ENCODE data around the gene KIRREL3.

KIRREL3 gene

GRCh38 chr11:126497581-126498122, 502.9 kb downstream of the KIRREL3 start:
- no peaks in the 10 kb centered on the region for H3K36me3 ChIP-seq (ENCODE audit: control insufficient read depth in 2 of 2, insufficient read depth in 2 of 2, low read length in 2 of 2)

GRCh38 chr11:126496576-126497337, 503.8 kb downstream of the KIRREL3 start:
- no peak overlapping the region for H3K9ac ChIP-seq (ENCODE audit: low read depth in 1 of 2, low read length in 2 of 2)
- H3K36me3 ChIP-seq (ENCODE audit: control insufficient read depth in 2 of 2, insufficient read depth in 2 of 2, low read length in 2 of 2) = no peaks in the 10 kb centered on the region
- H3K9me3 ChIP-seq (ENCODE audit: control insufficient read depth in 2 of 2, low read length in 2 of 2) = no peaks in the 10 kb centered on the region
- H3K27ac ChIP-seq (ENCODE audit: low read depth in 2 of 2, low read length in 2 of 2) = no peak overlapping the region
- no peak overlapping the region for H3K4me3 ChIP-seq (ENCODE audit: low read length in 2 of 2)
- H3K4me1 ChIP-seq (ENCODE audit: control insufficient read depth in 2 of 2, insufficient read depth in 2 of 2, low read length in 2 of 2) = no peaks in the 10 kb centered on the region
- peaks cover 0 to 11% of the 10 kb centered on the region in 2 donors for H3K27me3 ChIP-seq (ENCODE audit: control insufficient read depth in 2 of 2, insufficient read depth in 2 of 2, low read length in 2 of 2)

More at GRCh38 chr11:126497581-126498122, 502.9 kb downstream of the KIRREL3 start:
- peaks cover 0 to 15% of the 10 kb centered on the region in 2 donors for H3K27me3 ChIP-seq (ENCODE audit: control insufficient read depth in 2 of 2, insufficient read depth in 2 of 2, low read length in 2 of 2)
- no peak overlapping the region for H3K9ac ChIP-seq (ENCODE audit: low read depth in 1 of 2, low read length in 2 of 2)
- no peak overlapping the region for H3K27ac ChIP-seq (ENCODE audit: low read depth in 2 of 2, low read length in 2 of 2)
- H3K4me1 ChIP-seq (ENCODE audit: control insufficient read depth in 2 of 2, insufficient read depth in 2 of 2, low read length in 2 of 2) = no peaks in the 10 kb centered on the region
- no peaks in the 10 kb centered on the region for H3K9me3 ChIP-seq (ENCODE audit: control insufficient read depth in 2 of 2, low read length in 2 of 2)
- H3K4me3 ChIP-seq (ENCODE audit: low read length in 2 of 2) = no peak overlapping the region

GRCh38 chr11:126495281-126496220, 505.0 kb downstream of the KIRREL3 start:
- H3K27ac ChIP-seq (ENCODE audit: low read depth in 2 of 2, low read length in 2 of 2) = no peak overlapping the region
- peaks cover 0 to 5% of the 10 kb centered on the region in 2 donors for H3K27me3 ChIP-seq (ENCODE audit: control insufficient read depth in 2 of 2, insufficient read depth in 2 of 2, low read length in 2 of 2)
- H3K9me3 ChIP-seq (ENCODE audit: control insufficient read depth in 2 of 2, low read length in 2 of 2) = no peaks in the 10 kb centered on the region
- no peaks in the 10 kb centered on the region for H3K4me1 ChIP-seq (ENCODE audit: control insufficient read depth in 2 of 2, insufficient read depth in 2 of 2, low read length in 2 of 2)
- no peak overlapping the region for H3K9ac ChIP-seq (ENCODE audit: low read depth in 1 of 2, low read length in 2 of 2)
- H3K4me3 ChIP-seq (ENCODE audit: low read length in 2 of 2) = no peak overlapping the region
- H3K36me3 ChIP-seq (ENCODE audit: control insufficient read depth in 2 of 2, insufficient read depth in 2 of 2, low read length in 2 of 2) = no peaks in the 10 kb centered on the region

GRCh38 chr11:126494831-126495230, 505.7 kb downstream of the KIRREL3 start:
- H3K36me3 ChIP-seq (ENCODE audit: control insufficient read depth in 2 of 2, insufficient read depth in 2 of 2, low read length in 2 of 2) = no peaks in the 10 kb centered on the region
- no peaks in the 10 kb centered on the region for H3K9me3 ChIP-seq (ENCODE audit: control insufficient read depth in 2 of 2, low read length in 2 of 2)
- H3K27me3 ChIP-seq (ENCODE audit: control insufficient read depth in 2 of 2, insufficient read depth in 2 of 2, low read length in 2 of 2) = peaks cover 0 to 6% of the 10 kb centered on the region in 2 donors
- H3K27ac ChIP-seq (ENCODE audit: low read depth in 2 of 2, low read length in 2 of 2) = no peak overlapping the region
- no peak overlapping the region for H3K9ac ChIP-seq (ENCODE audit: low read depth in 1 of 2, low read length in 2 of 2)
- no peak overlapping the region for H3K4me3 ChIP-seq (ENCODE audit: low read length in 2 of 2)
- no peaks in the 10 kb centered on the region for H3K4me1 ChIP-seq (ENCODE audit: control insufficient read depth in 2 of 2, insufficient read depth in 2 of 2, low read length in 2 of 2)

GRCh38 chr11:126492331-126493082, 508.1 kb downstream of the KIRREL3 start:
- Histone ChIP-seq H3K27me3 (ENCODE audit: control insufficient read depth in 2 of 2, insufficient read depth in 2 of 2, low read length in 2 of 2) (peaks cover 4% of the 10 kb centered on the region in 2 donors), H3K9me3 (ENCODE audit: control insufficient read depth in 2 of 2, low read length in 2 of 2) (no peaks in the 10 kb centered on the region), H3K4me3 (ENCODE audit: low read length in 2 of 2) (no peak overlapping the region), H3K36me3 (ENCODE audit: control insufficient read depth in 2 of 2, insufficient read depth in 2 of 2, low read length in 2 of 2) (no peaks in the 10 kb centered on the region), H3K9ac (ENCODE audit: low read depth in 1 of 2, low read length in 2 of 2) (no peak overlapping the region), H3K4me1 (ENCODE audit: control insufficient read depth in 2 of 2, insufficient read depth in 2 of 2, low read length in 2 of 2) (no peaks in the 10 kb centered on the region), H3K27ac (ENCODE audit: low read depth in 2 of 2, low read length in 2 of 2) (no peak overlapping the region)

GRCh38 chr11:126491092-126491491, 509.5 kb downstream of the KIRREL3 start:
- Histone ChIP-seq H3K4me1 (ENCODE audit: control insufficient read depth in 2 of 2, insufficient read depth in 2 of 2, low read length in 2 of 2) (no peaks in the 10 kb centered on the region), H3K9ac (ENCODE audit: low read depth in 1 of 2, low read length in 2 of 2) (no peak overlapping the region), H3K27ac (ENCODE audit: low read depth in 2 of 2, low read length in 2 of 2) (no peak overlapping the region), H3K27me3 (ENCODE audit: control insufficient read depth in 2 of 2, insufficient read depth in 2 of 2, low read length in 2 of 2) (peaks cover 5 to 9% of the 10 kb centered on the region in 2 donors), H3K36me3 (ENCODE audit: control insufficient read depth in 2 of 2, insufficient read depth in 2 of 2, low read length in 2 of 2) (no peaks in the 10 kb centered on the region), H3K9me3 (ENCODE audit: control insufficient read depth in 2 of 2, low read length in 2 of 2) (no peaks in the 10 kb centered on the region), H3K4me3 (ENCODE audit: low read length in 2 of 2) (no peak overlapping the region)

GRCh38 chr11:126489836-126490660, 510.5 kb downstream of the KIRREL3 start:
- no peak overlapping the region for H3K4me3 ChIP-seq (ENCODE audit: low read length in 2 of 2)

GRCh38 chr11:126488591-126489370, 511.8 kb downstream of the KIRREL3 start:
- H3K27me3 ChIP-seq (ENCODE audit: control insufficient read depth in 2 of 2, insufficient read depth in 2 of 2, low read length in 2 of 2) = peaks cover 12 to 20% of the 10 kb centered on the region in 2 donors
- no peak overlapping the region for H3K4me3 ChIP-seq (ENCODE audit: low read length in 2 of 2)
- H3K27ac ChIP-seq (ENCODE audit: low read depth in 2 of 2, low read length in 2 of 2) = no peak overlapping the region
- H3K36me3 ChIP-seq (ENCODE audit: control insufficient read depth in 2 of 2, insufficient read depth in 2 of 2, low read length in 2 of 2) = no peaks in the 10 kb centered on the region
- no peak overlapping the region for H3K9ac ChIP-seq (ENCODE audit: low read depth in 1 of 2, low read length in 2 of 2)
- no peaks in the 10 kb centered on the region for H3K4me1 ChIP-seq (ENCODE audit: control insufficient read depth in 2 of 2, insufficient read depth in 2 of 2, low read length in 2 of 2)
- H3K9me3 ChIP-seq (ENCODE audit: control insufficient read depth in 2 of 2, low read length in 2 of 2) = no peaks in the 10 kb centered on the region

More at GRCh38 chr11:126489836-126490660, 510.5 kb downstream of the KIRREL3 start:
- Histone ChIP-seq H3K36me3 (ENCODE audit: control insufficient read depth in 2 of 2, insufficient read depth in 2 of 2, low read length in 2 of 2) (no peaks in the 10 kb centered on the region), H3K27me3 (ENCODE audit: control insufficient read depth in 2 of 2, insufficient read depth in 2 of 2, low read length in 2 of 2) (peaks cover 8 to 12% of the 10 kb centered on the region in 2 donors), H3K9ac (ENCODE audit: low read depth in 1 of 2, low read length in 2 of 2) (no peak overlapping the region), H3K27ac (ENCODE audit: low read depth in 2 of 2, low read length in 2 of 2) (no peak overlapping the region), H3K9me3 (ENCODE audit: control insufficient read depth in 2 of 2, low read length in 2 of 2) (no peaks in the 10 kb centered on the region), H3K4me1 (ENCODE audit: control insufficient read depth in 2 of 2, insufficient read depth in 2 of 2, low read length in 2 of 2) (no peaks in the 10 kb centered on the region)
